Neural cell (in vitro differentiated cells): Measurements from ENCODE around the gene RFC3. TPM values are rescaled to one million over a fixed set of nuclear protein-coding genes. Genes with fewer than 3 reads are reported as not detected.
"Not testable (repeated sequence)": the region's sequence is repeated elsewhere in the genome, so short reads cannot be mapped to it uniquely, and the experiment has no call there.

ENCODE experiments used
- H2AFZ ChIP-seq: fragments of 200-600, 300-800 bp; sonication (generic), shearing (Covaris generic); 2 replicates; pipeline ENCODE4 v1.6.0; 2014; ENCODE audit warnings: low read depth, mild to moderate bottlenecking, antibody characterized with exemption, low read length, moderate library complexity
- H3F3A ChIP-seq: fragments of 200-600 bp; shearing (Covaris generic); 2 replicates; pipeline ENCODE4 v1.6.1; 2016; ENCODE audit warnings: mild to moderate bottlenecking, moderate library complexity, mixed read lengths, antibody characterized with exemption, low read length; ENCODE audit not compliant: insufficient read depth, poor library complexity, severe bottlenecking
- H3K27ac ChIP-seq: fragments of 200-600, 300-800 bp; sonication (generic), shearing (Covaris generic); 2 replicates; pipeline ENCODE4 v1.5.1; 2014; ENCODE audit warnings: mild to moderate bottlenecking, low read length, moderate library complexity
- H3K27me3 ChIP-seq: fragments of 300-800, 200-600 bp; sonication (generic), shearing (Covaris generic); 2 replicates; pipeline ENCODE4 v1.6.0; 2014; ENCODE audit warnings: mild to moderate bottlenecking, low read depth, low read length, moderate library complexity; ENCODE audit not compliant: insufficient read depth
- H3K36me3 ChIP-seq: fragments of 300-800, 200-600 bp; sonication (generic), shearing (Covaris generic); 2 replicates; pipeline ENCODE4 v1.5.1; 2014; ENCODE audit warnings: mild to moderate bottlenecking, antibody characterized with exemption, low read length, moderate library complexity; ENCODE audit not compliant: insufficient read depth
- H3K4me2 ChIP-seq: fragments of 300-800, 200-600 bp; sonication (generic), shearing (Covaris generic); 2 replicates; pipeline ENCODE4 v1.6.0; 2014; ENCODE audit warnings: mild to moderate bottlenecking, low read length
- H3K4me3 ChIP-seq: fragments of 300-800, 200-600 bp; sonication (generic), shearing (Covaris generic); 2 replicates; pipeline ENCODE4 v1.5.1; 2014; ENCODE audit warnings: mild to moderate bottlenecking, low read length, moderate library complexity
- H3K79me2 ChIP-seq: fragments of 200-600 bp; shearing (Covaris generic); replicated peaks from 2 replicates; pipeline ENCODE4 v1.6.0; 2014; ENCODE audit warnings: mild to moderate bottlenecking, low read length, moderate library complexity; ENCODE audit not compliant: insufficient read depth
- H3K9ac ChIP-seq: fragments of 300-800, 200-600 bp; sonication (generic), shearing (Covaris generic); 2 replicates; pipeline ENCODE4 v1.6.1; 2016; ENCODE audit warnings: mild to moderate bottlenecking, low read length, mixed read lengths
- H3K9me2 ChIP-seq: fragments of 200-600 bp; shearing (Covaris generic); 2 replicates; pipeline ENCODE4 v1.6.1; 2016; ENCODE audit warnings: mild to moderate bottlenecking, low read length, mixed read lengths; ENCODE audit not compliant: insufficient read depth
- H3K9me3 ChIP-seq: fragments of 200-600, 300-800 bp; sonication (generic), shearing (Covaris generic); 2 replicates; pipeline ENCODE4 v1.6.1; 2016; ENCODE audit warnings: mild to moderate bottlenecking, mixed run types, low read length, moderate library complexity, mixed read lengths
- H4K20me1 ChIP-seq: fragments of 200-600 bp; shearing (Covaris generic); 2 replicates; pipeline ENCODE4 v1.6.1; 2016; ENCODE audit warnings: mild to moderate bottlenecking, mixed run types; ENCODE audit not compliant: insufficient read depth
- CTCF ChIP-seq: fragments of 450-650 bp; IDR thresholded peaks from 2 replicates; pipeline ENCODE4 v1.5.1; 2014; ENCODE audit warnings: antibody characterized with exemption, mild to moderate bottlenecking, moderate library complexity; ENCODE audit not compliant: poor library complexity, severe bottlenecking
- EP300 ChIP-seq: fragments of 450-650 bp; conservative IDR thresholded peaks from 2 replicates; pipeline ENCODE4 v1.6.1; 2014; ENCODE audit warnings: antibody characterized with exemption, mild to moderate bottlenecking, moderate library complexity; ENCODE audit not compliant: poor library complexity, severe bottlenecking
- EZH2 ChIP-seq: fragments of 200-600, 300-800 bp; shearing (Covaris generic), sonication (generic); IDR thresholded peaks from 2 replicates; pipeline ENCODE4 v1.6.1; 2014; ENCODE audit warnings: antibody characterized with exemption, low read length, borderline replicate concordance, mild to moderate bottlenecking; ENCODE audit not compliant: insufficient read depth, poor library complexity, severe bottlenecking
- MXI1 ChIP-seq: fragments of 450-650 bp; conservative IDR thresholded peaks from 2 replicates; pipeline ENCODE4 v1.6.1; 2014; ENCODE audit warnings: antibody characterized with exemption, mild to moderate bottlenecking; ENCODE audit not compliant: poor library complexity, severe bottlenecking
- POLR2AphosphoS5 ChIP-seq: IDR thresholded peaks from 2 replicates; pipeline ENCODE4 v1.6.1; 2012
- RAD21 ChIP-seq: fragments of 450-650 bp; conservative IDR thresholded peaks from 2 replicates; pipeline ENCODE4 v1.6.1; 2014; ENCODE audit warnings: antibody characterized with exemption, mild to moderate bottlenecking, moderate library complexity
- REST ChIP-seq: IDR thresholded peaks from 2 replicates; pipeline ENCODE4 v1.6.1; 2012; ENCODE audit warnings: borderline replicate concordance
- SMC3 ChIP-seq: fragments of 450-650 bp; conservative IDR thresholded peaks from 2 replicates; pipeline ENCODE4 v1.6.1; 2014; ENCODE audit warnings: antibody characterized with exemption, mild to moderate bottlenecking, moderate library complexity; ENCODE audit not compliant: poor library complexity
- TAF1 ChIP-seq: IDR thresholded peaks from 2 replicates; pipeline ENCODE4 v1.6.1; 2012; ENCODE audit warnings: low read depth
- polyA plus RNA-seq: library from polyadenylated mRNA; depleted of rRNA; stranded (reverse); fragments of >200 nt; gene quantifications from 2 replicates; pipeline ENCODE4 v1.2.3, GENCODE V29; 2014

The RFC3 gene
- polyA plus RNA-seq, 1 donor from 2014 or later, result 13.8 TPM

GRCh38 chr13:33776239-33776881 is 41.6 kb upstream of the RFC3 start:
- Histone ChIP-seq H4K20me1 (no peaks in the 10 kb centered on the region), H3K27me3 (no peaks in the 10 kb centered on the region), H3K79me2 (no peaks in the 10 kb centered on the region), H3K36me3 (no peaks in the 10 kb centered on the region), H3K27ac (no peak overlapping the region), H2AFZ (no peak overlapping the region), H3K4me2 (no peak overlapping the region), H3K9me2 (no peaks in the 10 kb centered on the region), H3K9me3 (no peaks in the 10 kb centered on the region), H3F3A (no peaks in the 10 kb centered on the region), H3K9ac (no peak overlapping the region), H3K4me3 (no peak overlapping the region)
- TF ChIP-seq EP300 (no peak), SMC3 (no peak), REST (no peak), CTCF (no peak), RAD21 (no peak), MXI1 (no peak), EZH2 (no peak), TAF1 (no peak), POLR2AphosphoS5 (no peak)

GRCh38 chr13:33782631-33783030 is 35.3 kb upstream of the RFC3 start:
- Histone ChIP-seq H3K9me2 (no peaks in the 10 kb centered on the region), H3K4me2 (no peak overlapping the region), H4K20me1 (no peaks in the 10 kb centered on the region), H3K9ac (no peak overlapping the region), H3K36me3 (no peaks in the 10 kb centered on the region), H3K27me3 (no peaks in the 10 kb centered on the region), H2AFZ (no peak overlapping the region), H3K27ac (no peak overlapping the region), H3K79me2 (no peaks in the 10 kb centered on the region), H3K9me3 (no peaks in the 10 kb centered on the region), H3F3A (no peaks in the 10 kb centered on the region), H3K4me3 (no peak overlapping the region)
- no peak for TF ChIP-seq EP300
- no peak for TF ChIP-seq CTCF
- TF ChIP-seq SMC3, result no peak
- TF ChIP-seq POLR2AphosphoS5, result no peak
- no peak for TF ChIP-seq RAD21
- TF ChIP-seq MXI1, result no peak
- TF ChIP-seq REST, result no peak
- TF ChIP-seq TAF1, result no peak
- TF ChIP-seq EZH2, result no peak

GRCh38 chr13:33783212-33783611 is 34.7 kb upstream of the RFC3 start:
- not testable (repeated sequence) for H3K27ac ChIP-seq, H3K9me2 ChIP-seq, H3K9ac ChIP-seq, H4K20me1 ChIP-seq, H3K36me3 ChIP-seq, H3K9me3 ChIP-seq, H3K4me2 ChIP-seq, H3K79me2 ChIP-seq, H3K4me3 ChIP-seq, H3K27me3 ChIP-seq, H2AFZ ChIP-seq, H3F3A ChIP-seq
